ENCODE measurements around the gene ANO4.

GRCh38 chr12:100970894-100971293 is 176.3 kb downstream of the ANO4 start:
- TF ChIP-seq CTCF (IDR thresholded peaks at IDR 0.05): no peak
- no peak for TF ChIP-seq POLR2A (IDR thresholded peaks at IDR 0.05)
